ENCODE results near the gene CHST1.

CHST1 gene

GRCh38 chr11:45658292-45658991 lies 7.0 kb downstream of the CHST1 start:
- no peak for TF ChIP-seq CEBPB (IDR thresholded peaks at IDR 0.05)
- TF ChIP-seq EP300 (IDR thresholded peaks at IDR 0.05; ENCODE audit: borderline replicate concordance): no peak
- no peak for TF ChIP-seq TEAD4 (IDR thresholded peaks at IDR 0.05)
- no peak for TF ChIP-seq TAF1 (IDR thresholded peaks at IDR 0.05; ENCODE audit: low read depth)
- TF ChIP-seq EGR1 (IDR thresholded peaks at IDR 0.05): no peak
- TF ChIP-seq CREB1 (IDR thresholded peaks at IDR 0.05; ENCODE audit: low read depth): no peak
- no peak for TF ChIP-seq YY1 (IDR thresholded peaks at IDR 0.05; ENCODE audit: low read depth)
- no peak for TF ChIP-seq NFIC (IDR thresholded peaks at IDR 0.05)
- TF ChIP-seq RAD21 (IDR thresholded peaks at IDR 0.05; ENCODE audit: low read depth): no peak

DNA sequence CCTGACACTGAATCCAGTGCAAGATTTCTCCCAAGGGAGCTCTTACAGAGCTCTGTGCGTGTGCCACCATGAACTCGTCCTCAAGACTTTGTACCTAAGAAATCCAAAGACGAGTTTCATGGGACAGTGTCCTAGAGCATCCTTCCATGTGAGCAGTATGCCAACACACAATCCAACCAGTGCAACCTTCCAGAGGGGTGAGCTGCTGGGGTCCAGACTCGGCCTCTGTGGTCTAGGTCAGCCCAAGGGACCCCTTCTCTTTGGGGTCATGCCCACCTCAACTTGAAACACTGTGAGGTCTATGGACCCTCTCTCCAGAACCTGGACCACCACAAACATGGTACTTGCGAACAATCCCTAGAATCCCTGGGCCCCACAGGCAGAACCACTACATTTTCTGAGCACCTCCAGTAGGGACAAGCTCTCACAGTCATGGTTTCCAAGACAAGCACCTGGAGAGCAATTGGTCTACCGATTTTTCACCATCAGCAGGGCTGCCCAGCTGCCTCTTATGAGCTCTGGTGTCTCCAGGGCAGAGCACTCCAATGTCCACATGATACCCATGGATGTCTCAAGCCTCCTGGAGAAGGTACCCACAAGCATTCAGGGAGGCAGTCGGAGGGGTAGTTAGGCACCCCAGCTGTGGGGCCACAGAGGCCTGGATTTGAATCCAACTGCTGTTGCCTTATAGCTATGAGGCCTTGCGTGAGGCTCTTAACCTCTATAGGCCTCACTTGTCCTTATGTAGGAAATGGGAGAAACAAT lies 7.7 kb downstream of the CHST1 start:
- TF ChIP-seq NFIC (IDR thresholded peaks at IDR 0.05): no peak
- no peak for TF ChIP-seq TCF12 (IDR thresholded peaks at IDR 0.05; ENCODE audit: low read depth)
- no peak for TF ChIP-seq ZBTB7A (IDR thresholded peaks at IDR 0.05; ENCODE audit: low read depth)
- TF ChIP-seq TAF1 (IDR thresholded peaks at IDR 0.05; ENCODE audit: low read depth): no peak
- TF ChIP-seq CREB1 (IDR thresholded peaks at IDR 0.05; ENCODE audit: low read depth): no peak
- TF ChIP-seq YY1 (IDR thresholded peaks at IDR 0.05; ENCODE audit: low read depth): no peak
- TF ChIP-seq, protein P1, sequence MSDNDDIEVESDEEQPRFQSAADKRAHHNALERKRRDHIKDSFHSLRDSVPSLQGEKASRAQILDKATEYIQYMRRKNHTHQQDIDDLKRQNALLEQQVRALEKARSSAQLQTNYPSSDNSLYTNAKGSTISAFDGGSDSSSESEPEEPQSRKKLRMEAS (IDR thresholded peaks at IDR 0.05): no peak
- TF ChIP-seq RAD21 (IDR thresholded peaks at IDR 0.05; ENCODE audit: low read depth): no peak
- no peak for TF ChIP-seq EP300 (IDR thresholded peaks at IDR 0.05; ENCODE audit: borderline replicate concordance)
- no peak for TF ChIP-seq FOXM1 (IDR thresholded peaks at IDR 0.05; ENCODE audit: borderline replicate concordance, low read depth)

DNA sequence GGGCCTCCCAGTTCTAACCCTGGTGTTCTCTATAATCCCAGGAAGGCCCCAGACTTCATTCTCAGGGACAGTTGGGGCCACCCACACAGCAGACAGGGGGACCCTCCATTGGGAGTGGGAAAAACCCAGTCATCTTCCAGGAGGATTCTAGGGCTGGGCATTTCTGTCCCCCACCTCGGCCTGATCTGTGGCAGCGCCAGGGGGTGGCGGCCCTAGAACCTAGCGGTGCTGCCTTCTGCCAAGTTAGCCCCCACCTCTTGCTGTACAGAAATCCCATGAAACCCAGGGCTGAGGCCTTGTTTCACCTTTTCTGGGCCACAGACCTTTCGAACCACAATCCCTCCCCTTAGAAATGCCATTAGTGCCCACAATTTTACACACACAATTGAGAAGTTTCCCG lies 9.6 kb downstream of the CHST1 start:
- TF ChIP-seq NFIC (IDR thresholded peaks at IDR 0.05): no peak

DNA sequence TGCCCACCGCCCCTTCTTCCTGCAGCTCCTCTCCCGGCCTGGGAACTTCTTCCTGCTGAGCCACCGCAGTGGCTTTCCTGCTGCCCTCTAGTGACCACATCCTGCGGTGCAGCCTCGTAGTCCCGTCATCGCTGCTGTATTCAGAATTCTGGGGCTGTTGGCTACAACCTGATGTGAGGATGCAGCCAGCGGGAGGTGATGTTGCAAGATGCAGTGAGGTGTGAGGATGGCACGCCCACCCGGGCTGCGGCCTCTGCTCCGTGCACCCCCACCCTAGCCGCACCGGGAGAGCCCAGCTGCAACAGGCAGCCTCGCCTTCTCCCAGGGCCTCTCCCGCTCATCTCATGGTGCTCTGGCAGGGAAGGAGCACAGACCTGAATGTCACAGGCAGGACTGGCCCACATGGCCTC lies 10.1 kb downstream of the CHST1 start:
- TF ChIP-seq RAD21 (IDR thresholded peaks at IDR 0.05; ENCODE audit: low read depth): peak; percentile 68
- TF ChIP-seq TEAD4 (IDR thresholded peaks at IDR 0.05): no peak

DNA sequence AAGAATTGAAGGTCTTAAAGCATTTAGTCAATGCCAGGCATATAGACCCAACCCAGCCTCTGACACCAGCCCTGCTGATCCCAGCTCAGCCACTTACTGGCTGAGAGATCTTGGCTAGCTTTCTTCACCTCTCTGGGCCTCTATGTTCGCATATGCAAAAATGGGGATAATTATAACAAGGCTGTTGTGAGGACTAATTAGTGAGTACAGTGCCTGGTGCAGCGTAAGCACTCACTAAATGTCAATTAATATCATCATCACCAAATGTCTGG lies 10.5 kb downstream of the CHST1 start:
- TF ChIP-seq CREB1 (IDR thresholded peaks at IDR 0.05; ENCODE audit: low read depth) (no peak), EGR1 (IDR thresholded peaks at IDR 0.05) (no peak), TEAD4 (IDR thresholded peaks at IDR 0.05) (no peak), CEBPB (IDR thresholded peaks at IDR 0.05) (no peak), YY1 (IDR thresholded peaks at IDR 0.05; ENCODE audit: low read depth) (no peak), NFIC (IDR thresholded peaks at IDR 0.05) (no peak)
- TF ChIP-seq, protein P2, sequence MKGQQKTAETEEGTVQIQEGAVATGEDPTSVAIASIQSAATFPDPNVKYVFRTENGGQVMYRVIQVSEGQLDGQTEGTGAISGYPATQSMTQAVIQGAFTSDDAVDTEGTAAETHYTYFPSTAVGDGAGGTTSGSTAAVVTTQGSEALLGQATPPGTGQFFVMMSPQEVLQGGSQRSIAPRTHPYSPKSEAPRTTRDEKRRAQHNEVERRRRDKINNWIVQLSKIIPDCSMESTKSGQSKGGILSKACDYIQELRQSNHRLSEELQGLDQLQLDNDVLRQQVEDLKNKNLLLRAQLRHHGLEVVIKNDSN (IDR thresholded peaks at IDR 0.05): no peak
- TF ChIP-seq, protein P3, sequence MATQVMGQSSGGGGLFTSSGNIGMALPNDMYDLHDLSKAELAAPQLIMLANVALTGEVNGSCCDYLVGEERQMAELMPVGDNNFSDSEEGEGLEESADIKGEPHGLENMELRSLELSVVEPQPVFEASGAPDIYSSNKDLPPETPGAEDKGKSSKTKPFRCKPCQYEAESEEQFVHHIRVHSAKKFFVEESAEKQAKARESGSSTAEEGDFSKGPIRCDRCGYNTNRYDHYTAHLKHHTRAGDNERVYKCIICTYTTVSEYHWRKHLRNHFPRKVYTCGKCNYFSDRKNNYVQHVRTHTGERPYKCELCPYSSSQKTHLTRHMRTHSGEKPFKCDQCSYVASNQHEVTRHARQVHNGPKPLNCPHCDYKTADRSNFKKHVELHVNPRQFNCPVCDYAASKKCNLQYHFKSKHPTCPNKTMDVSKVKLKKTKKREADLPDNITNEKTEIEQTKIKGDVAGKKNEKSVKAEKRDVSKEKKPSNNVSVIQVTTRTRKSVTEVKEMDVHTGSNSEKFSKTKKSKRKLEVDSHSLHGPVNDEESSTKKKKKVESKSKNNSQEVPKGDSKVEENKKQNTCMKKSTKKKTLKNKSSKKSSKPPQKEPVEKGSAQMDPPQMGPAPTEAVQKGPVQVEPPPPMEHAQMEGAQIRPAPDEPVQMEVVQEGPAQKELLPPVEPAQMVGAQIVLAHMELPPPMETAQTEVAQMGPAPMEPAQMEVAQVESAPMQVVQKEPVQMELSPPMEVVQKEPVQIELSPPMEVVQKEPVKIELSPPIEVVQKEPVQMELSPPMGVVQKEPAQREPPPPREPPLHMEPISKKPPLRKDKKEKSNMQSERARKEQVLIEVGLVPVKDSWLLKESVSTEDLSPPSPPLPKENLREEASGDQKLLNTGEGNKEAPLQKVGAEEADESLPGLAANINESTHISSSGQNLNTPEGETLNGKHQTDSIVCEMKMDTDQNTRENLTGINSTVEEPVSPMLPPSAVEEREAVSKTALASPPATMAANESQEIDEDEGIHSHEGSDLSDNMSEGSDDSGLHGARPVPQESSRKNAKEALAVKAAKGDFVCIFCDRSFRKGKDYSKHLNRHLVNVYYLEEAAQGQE (IDR thresholded peaks at IDR 0.05; ENCODE audit: low read depth): no peak

DNA sequence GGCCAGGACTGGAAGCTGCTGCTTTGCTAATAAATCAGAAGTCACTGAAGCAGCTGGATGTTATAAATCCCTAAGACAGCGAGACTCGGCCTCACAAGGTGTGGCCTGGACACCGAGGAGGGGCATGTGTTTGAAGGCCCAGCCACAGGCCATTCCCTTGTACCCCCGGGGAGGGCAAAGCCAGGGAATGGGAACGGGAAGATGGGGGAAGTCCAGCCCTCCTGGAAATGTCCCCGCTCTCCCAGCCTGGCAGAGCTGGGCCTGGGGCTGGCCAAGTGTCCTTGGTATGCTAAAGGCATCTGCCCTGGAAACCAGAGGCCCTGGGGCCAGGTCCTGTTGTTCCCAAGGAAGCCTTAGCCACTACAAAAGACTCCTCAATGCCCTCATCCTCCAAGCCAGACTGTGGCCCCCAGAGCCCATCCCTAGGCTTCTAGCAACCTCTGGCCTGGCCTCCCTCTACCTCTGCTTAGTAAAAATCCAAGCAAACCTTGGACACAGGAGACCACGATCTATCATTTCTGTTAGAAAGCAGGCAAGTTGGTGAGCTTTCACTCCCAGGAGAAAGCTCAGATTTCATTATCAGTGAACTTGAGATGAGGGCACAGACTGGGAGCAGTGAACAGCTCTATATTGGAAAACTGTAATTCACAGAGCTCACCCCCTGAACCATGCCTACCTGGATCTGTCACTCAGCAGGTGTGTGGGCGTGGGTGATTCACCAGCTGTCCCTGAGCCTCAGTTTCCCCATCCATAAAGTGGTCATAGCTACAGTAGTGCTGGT lies 11.0 kb downstream of the CHST1 start:
- TF ChIP-seq, protein P3 (IDR thresholded peaks at IDR 0.05; ENCODE audit: low read depth): no peak

- TF ChIP-seq, protein P1 (IDR thresholded peaks at IDR 0.05): no peak
- TF ChIP-seq TEAD4 (IDR thresholded peaks at IDR 0.05): no peak
- TF ChIP-seq NFIC (IDR thresholded peaks at IDR 0.05): no peak
These were observed 12.1 kb downstream of the CHST1 start for GRCh38 chr11:45653277-45653676.

Measured in Ishikawa (cell line).